HG03060 (cell line): ENCODE data around the gene CNPY1.
A peak's percentile ranks its signal among the peaks of the same experiment; 100 is the strongest.

Experiments
- ATAC-seq: cut with Tn5 transposase; IDR thresholded peaks from one replicate; pipeline ENCODE4 v1.9.1; 2021; ENCODE audit warnings: low read depth, moderate number of reproducible peaks; ENCODE audit not compliant: unreplicated experiment

Gene CNPY1

DNA sequence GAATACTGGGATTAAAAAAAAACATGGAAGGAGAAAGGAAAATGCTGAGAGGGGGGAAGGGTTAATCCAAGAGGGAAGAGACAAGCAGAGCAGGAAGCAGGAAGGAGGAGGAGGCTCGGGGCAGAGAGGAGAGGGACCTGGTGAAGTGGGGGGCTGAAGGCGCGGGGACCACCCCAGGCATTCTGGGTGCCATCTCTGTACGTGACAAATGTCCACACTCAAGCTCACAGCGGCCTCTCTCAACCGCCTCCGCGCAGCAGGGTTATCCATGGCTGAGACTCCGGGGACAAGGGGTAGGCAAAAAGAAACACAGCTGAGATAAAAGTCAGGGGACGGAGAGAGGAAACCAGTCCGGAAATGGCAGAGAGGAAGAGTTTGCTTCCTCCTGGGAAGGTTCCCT, 54.5 kb downstream of the CNPY1 start:
- ATAC-seq = no peak

DNA sequence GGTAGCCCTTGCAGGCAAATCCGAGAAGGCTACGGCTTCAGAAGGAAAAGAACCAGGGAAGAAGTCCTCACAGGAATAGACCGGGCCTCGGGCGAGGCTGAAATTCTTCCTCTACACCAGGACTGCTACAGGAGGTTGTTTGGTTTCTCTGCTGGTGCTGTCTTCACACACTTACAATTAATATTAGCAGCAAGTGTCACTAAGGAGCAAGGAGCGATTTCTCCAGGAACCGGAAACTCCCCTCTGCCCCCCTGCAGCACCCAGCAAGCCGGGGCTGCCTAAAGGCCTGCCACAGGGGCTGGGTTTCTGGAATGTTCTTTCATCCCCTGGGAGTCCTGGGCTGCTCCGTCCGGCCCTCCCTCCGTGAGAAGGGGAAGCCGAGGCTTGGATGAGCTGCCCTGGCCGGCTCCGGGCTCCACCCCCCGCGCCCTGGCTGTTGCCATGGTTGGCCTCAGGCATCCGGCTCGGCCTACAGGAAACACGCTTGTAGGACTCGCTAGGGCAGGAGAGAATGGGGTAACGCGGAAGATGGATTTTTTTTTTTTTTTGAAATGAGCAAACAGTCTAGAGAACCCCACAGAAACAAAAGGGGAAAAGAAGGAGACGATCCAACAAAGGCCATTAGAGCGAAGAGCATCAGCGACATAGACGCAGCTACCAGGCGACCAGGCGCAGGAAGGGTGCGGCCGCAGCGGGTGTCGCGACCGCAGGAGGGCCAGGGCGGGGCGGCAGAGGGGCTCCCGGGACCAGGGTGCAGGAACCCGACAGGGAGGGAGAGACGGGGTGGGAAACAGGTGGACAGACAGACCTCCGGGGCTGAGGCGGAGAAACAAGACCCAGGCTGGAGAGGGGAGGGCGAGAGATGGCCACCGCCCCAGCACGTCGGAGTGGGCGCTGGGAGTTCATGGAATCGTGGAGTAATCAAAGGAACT, 55.4 kb downstream of the CNPY1 start:
- no peak for ATAC-seq

DNA sequence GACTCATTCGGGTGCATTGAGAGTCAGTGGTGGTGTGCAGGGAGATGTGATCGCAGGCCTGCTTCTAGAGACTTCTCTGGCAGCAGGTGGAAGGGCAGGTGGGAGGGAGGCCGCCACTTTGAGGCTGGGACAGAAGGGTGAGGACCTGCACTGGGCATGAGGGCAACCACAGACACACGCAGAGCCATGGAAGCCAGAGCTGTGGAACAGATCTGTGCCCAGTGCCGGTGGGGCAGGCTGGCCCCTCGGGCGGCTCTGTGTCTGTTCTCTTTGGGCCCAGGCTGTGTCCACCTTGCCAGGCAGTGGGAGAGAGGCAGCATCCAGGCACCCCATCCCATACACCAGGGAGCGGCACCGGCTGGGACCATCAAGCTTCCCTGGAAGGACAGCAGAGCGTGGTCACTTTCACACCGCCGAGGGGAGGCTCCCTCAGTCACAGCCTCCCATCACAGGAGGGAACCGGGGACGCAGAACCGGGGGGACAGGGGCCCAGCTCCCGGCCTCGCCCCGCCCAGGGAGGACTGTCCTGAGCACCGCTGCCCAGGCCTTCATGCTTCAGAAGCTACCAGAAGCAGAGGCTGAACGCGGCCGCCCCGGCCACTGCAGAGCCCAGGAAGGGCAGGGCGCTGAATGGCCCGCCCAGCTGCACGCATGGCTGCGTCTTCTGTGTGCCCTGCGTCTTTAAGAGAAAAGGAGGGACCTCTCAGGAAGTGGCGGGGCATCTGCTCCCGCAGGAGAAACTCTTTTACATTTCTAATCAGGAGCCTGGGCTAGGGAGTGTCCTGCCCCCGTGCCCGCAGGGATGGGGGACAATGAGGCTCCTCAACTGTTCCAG, 56.3 kb downstream of the CNPY1 start:
- ATAC-seq = no peak

DNA sequence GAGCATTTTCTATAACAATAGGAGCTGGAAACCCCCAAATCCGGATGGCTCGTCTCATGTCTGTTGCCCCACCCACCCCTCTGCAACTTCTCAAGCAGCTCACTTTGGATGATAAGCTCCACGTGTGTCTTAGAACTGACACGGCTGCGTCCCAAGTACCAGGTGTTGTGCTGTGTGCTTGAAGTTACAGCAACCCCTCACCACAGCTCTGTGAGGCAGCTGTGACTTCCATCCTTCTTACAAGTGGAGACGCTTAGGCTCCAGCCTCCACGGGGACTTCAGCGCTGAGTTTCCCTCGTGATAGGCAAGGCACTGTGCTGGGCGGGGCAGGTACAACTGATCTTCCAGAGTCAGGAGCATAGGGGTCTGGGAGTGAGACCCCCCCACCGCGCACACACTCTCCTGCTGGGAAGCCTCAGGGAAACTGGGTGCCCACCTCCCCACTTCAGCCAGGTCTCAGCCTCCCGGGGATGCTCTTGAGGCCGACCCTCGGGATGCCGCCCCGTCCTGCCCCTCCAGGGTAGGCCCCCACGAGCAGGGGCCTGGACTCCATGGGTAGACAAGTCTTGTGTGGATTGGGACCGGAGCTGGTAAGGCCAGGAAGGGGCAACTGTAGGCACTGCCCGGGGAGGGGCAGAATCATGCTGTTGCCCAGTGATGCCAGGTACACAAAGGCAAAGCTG, 57.1 kb downstream of the CNPY1 start:
- ATAC-seq = no peak

DNA sequence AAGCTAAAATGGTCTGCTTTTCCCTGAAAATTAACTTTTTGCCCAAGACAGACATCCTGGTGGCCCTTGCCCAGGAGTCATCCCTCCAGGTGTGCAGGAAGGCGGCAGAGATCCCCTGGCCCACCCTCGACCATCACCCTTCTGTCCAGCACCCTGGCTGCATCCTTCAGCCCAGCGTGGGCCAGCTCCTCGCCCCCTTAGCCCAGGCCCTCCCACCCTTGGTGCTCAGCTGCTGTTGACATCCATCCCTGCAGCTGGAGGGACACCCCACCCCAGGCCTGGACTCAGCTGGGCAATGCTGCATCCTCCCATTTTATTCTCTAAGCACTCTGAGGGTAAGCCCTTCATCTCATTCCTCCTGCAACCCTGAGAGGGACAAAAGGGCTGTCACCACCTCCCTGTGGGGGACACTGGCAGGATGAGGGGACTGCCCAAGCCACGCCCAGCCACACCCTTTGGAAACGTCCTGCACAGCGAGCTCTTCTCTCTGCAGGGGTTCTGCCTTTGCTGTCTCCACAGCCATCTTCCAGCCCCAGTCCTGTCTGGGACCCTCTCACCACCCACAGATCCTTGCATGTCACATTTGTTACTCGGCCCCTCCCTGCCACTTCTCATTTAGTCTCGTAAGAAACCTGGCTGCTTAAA, 57.8 kb downstream of the CNPY1 start:
- ATAC-seq = no peak

DNA sequence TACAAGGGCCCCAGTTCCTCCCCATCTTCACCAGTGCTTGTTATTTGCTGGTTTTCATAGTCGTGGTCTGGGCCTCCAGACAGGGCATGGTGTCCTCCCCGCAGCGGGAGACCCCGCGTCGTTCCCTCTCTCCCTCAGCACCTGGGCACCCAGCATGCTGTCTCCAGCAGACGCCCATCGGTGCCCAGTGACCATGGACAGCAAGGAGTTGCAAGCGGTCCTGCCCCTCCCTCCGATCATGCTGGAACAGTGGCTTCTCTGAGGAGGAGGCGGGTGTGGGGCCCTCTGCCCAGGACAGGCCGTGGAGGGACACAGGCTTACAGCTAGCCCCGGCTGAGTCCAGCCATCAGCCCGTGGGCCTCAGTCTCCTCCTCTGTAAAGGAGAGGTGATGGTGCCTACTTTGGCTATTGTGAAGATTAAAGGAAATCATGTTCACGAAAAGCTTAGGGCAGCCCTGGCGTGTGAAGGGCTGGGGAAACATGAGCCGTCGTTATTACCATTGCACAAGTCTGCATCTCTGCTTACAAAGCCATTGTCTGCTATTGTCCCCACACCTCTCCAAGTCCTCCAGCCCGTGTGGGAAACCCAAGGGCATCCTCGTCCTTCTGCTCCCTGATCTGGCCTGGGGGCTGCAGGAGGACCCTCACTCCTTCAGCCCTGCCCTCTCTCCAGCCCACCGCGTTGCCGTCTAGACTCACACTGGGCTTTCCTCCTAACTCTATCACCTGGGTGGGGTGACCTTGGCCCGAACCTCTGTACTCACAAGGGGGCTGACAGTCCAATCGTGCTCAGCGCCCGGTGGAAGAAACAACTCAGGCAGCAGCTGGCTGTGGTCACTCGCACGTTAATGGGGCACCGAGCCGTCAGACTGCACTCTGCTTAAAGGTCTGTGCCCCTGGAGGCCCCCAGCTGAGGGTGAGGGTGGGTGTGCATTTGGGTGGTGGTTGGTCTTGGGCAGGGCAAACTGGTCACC, 58.6 kb downstream of the CNPY1 start:
- ATAC-seq = no peak

DNA sequence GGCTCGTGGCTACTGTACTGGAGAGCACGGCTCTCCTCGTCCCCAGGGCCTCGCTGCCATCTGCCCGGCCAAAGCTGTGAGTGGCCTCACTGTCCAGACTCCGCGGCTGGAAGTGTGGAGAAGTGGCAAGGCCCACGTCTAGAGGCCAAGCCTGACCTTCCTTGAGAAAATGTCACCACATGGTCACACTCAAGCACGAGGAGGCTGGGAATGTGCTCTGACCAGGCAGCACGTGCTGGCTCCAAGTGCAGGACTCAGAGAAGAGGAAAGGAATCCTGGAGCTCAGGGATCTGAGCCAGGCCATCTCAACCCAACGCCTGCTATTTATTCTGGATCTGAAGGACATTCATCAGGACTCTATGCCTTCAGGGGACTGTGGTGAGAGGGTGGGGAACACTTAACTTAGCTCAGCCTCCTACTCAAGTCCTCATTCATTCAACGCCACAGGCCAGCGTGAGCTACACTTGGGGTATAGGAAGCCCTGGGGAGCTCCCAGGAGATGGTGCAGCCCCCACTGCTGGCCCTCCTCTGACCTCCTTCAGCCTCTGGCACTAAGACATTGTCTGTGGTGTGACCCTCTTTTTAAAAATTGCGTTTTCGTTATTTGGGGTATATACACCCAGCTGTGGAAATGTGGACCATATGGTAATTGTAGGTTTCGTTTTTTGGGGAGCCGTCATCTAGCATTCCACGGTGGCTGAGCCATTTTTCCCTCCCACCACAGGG, 59.4 kb downstream of the CNPY1 start:
- ATAC-seq = no peak

DNA sequence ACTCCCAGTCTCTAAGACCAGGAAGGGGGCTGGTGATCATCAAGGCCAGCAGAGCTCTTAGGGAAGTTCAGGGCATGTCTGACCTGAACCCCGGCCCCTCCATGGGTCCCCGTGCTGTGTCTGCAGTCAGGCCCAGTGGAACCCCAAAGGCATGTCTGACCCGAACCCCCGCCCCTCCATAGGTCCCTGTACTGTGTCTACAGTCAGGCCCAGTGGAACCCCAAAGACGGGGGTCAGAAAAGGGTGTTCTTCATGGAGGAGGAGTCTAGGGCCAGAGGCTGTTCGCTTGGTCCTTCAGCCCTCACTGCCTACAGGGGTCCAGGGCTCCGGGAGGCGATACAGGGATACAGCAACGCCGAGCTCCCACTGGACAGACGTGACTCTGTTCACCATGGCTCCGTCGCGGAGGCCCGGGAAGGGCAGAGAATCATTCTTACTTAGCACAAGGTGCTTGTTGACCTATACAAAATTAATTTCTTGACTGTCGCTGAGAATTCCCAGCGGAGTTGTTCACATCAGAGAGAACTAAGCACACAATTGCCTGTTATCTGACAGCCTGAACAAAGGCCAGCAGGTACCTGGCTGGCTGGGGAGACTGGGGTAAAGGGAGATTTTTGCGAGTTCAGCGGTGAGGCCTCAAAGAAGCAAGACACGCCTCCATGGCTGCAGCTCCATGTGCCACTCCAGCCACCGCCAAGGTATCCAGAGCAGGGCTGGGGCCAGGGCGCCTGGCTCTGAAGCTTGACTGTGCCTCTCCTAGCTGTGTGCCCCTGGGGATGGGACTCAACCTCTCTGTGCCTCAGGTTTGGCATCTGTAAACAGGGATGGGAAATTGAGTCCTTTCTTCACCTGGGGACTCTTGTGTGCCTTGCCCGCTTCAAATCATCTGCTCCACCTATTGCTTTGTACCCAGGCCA, 61.6 kb downstream of the CNPY1 start:
- no peak for ATAC-seq

DNA sequence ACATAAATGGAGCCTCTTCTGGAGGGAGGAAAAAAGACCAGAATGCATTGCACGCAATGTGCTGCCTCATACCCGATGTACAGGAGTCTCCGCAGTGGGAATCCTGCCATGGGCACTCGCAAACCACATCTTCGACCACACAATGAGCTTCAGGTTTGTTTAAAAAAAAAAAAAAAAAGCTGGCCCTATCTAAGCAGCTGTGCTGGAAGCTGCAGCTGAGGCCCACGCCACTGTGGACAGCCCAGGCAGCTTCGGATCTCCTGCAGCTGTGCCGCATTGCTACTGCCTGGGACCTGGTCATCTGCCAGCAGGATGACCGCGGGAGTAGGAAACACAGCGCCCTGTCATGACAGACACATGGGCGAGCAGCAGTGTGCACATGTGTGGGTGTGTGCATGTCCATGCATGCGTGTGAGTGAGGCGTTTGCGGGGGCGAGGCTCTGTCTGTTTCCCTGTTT, 62.5 kb downstream of the CNPY1 start:
- ATAC-seq = no peak

DNA sequence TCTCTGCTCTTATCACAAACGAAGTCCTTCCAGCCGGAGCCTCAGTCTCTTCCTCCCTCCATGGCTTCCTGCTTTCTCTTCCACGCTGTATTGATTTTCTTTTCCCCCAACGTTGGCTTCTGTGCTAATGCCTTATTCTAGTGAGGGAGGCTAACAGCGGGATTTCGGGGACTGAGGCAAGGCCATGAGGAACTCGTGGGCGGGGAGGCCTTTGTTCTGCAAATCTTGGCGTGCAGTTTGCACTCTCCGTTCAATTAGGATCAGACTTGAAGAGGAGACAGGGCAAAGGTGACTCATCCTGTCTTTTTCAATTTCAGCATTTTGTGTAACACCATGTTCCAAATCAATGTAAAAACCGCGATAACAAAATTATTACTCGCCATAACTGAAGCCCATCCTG, 63.1 kb downstream of the CNPY1 start:
- no peak for ATAC-seq

DNA sequence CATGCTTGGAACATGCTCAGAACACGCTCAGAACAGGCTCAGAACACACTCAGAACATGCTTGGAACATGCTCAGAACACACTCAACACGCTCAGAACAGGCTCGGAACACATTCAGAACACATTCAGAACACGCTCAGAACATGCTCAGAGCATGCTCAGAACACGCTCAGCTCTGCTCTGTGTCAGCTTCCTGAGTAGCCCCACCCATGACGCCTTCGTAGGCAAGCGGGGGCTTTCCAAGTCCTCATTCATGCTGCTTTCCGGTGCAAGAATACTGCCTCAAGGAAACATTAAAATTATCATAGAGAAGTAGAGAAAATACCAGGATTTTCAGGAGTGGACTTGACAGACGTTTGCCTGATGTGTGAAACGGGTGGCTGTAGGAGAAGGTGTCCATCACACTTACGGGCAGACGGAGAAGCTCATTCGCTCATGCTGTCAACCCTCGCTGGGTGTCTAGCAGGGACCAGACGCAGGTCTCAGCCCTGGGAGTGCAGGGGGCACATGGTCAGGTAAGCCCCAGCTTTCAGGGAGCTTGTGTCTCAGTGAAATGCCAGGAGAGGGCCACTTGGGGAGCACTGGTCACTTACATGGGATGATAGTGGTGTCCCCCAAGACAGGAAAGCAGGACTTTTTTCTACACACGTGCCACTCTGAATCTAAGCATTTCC, 63.7 kb downstream of the CNPY1 start:
- no peak for ATAC-seq

DNA sequence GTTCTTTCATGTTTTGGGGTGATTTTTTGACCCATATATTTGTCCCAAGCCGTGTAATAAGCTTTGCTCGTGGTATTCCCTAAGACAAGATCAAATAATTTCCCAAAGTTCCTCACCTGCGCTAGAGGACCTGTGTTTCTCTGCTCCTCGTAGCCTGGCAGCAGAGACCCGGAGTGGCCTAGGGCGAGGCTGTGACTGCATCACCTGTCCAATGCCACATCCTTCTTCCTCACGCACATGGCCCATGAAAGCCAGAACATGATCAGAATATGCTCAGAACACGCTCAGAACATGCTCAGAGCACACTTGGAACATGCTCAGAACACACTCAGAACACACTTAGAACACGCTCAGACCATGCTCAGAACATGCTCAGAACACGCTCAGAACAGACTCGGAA, 64.6 kb downstream of the CNPY1 start:
- ATAC-seq = no peak

DNA sequence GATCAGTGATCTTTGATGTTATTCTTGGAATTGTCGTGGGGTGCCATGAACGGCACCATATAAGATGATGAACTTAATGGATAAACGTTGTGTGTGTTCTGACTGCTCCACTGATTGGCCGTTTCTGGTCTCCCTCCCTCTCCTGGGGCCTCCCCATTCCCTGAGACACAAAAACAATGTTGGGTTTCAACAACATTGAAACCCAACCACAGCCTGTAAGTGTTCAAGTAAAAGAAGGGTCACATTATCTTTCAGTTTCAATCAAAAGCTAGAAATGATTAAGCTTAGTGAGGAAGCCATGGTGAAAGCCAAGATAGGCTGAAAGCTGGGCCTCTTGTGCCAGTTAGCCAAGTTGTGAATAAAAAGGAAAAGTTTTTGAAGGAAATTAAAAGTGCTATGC, 68.9 kb downstream of the CNPY1 start:
- peak; percentile 92 for ATAC-seq

DNA sequence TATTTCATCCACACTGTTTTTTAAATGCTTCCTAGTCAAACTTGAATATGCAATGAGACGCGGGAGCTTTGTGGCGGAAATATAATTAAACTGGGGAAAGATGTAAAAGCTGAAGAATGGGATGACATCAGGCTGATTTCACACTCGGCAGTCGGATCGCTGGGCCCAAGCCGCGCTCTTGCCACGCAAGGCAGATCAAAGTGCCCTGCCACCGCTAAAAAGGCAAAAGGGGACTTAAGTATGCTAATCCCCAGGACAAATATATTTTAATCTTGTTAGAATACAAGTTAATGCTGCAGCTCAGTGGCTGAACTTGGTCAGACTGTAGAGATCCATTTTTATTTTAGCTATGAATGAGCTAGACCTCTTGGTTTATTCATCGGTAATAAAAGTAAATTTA, 74.6 kb downstream of the CNPY1 start:
- ATAC-seq = no peak

DNA sequence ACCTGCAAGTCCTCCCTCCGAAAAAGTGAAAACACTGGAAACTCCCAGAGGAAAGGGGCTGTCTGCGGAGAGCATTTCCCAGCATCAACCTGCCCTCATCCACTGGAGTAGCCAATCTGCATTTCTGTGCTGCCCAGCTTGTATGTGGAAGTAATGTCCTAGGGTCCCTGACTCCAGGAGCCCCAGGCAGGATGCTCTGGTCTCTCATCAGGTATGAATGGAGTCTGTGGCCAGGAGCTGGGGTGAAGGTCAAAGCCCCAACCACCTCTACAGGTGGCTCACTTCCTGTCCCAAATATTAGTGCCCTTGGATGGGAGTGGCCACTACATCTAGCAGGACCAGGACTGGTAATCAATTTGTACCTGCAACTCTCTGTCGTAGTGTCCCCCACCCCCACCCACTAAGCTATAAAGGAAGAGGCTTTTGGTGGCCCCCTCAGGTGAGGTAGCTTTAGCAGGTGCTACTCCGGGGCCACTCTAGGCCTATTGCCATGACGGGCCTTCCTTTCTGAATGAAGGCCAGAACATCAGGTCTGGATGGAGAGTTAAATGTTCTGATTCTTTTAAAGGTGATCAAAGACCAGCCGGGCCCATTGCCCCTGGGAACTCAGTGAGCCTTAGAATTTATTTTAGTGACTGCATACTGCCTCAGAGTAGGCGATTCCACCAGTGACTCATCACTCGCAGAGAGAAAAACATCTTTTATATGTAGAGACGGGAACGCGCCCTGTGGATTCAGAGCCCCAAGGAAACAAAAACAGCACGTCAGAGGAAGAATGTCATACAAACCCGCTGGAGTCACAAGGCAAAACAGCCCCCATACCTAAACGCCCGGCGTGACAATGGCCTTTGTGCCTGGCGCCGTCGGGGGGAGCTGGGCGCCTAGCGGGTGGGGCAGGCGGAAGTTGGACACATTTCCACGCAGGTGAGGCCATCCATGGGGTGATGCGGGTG, 75.4 kb downstream of the CNPY1 start:
- no peak for ATAC-seq

DNA sequence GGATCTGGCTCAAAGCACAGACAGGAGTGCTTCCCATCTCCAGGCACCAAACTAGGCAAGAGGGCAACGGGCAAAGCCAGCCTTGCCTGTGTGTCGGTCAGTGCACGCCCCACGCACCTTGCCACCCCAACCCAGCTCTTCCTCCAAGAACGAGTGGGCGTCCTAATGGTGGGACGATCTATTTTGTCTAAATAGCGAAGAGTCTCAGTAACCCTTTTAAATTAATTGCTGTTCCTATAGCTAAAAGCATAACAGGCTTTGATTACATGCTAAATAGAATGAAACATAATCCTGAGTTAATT, 76.2 kb downstream of the CNPY1 start:
- no peak for ATAC-seq
